GM23248 (cell line): ENCODE measurements around the gene GRB10.
"Not testable (repeated sequence)": the region's sequence is repeated elsewhere in the genome, so short reads cannot be mapped to it uniquely, and the experiment has no call there.

Source experiments
- EZH2 ChIP-seq: fragments of 200-600 bp; sonication (generic); IDR thresholded peaks from 2 replicates; pipeline ENCODE4 v1.6.1; 2018; ENCODE audit warnings: antibody characterized with exemption, mild to moderate bottlenecking; ENCODE audit not compliant: insufficient read depth, poor library complexity, severe bottlenecking
- EZH2phosphoT487 ChIP-seq: fragments of 200-600 bp; sonication (generic); IDR thresholded peaks from 2 replicates; pipeline ENCODE4 v1.6.1; 2018; ENCODE audit warnings: antibody characterized with exemption, moderate library complexity, mild to moderate bottlenecking, low read depth; ENCODE audit not compliant: insufficient read depth

- not testable (repeated sequence) for TF ChIP-seq EZH2phosphoT487, EZH2
These were observed 46.9 kb downstream of the GRB10 start for GRCh38 chr7:50735836-50736235.
